Ascending aorta (tissue), 2 donors: ENCODE measurements around the gene TACC2. TPM values are rescaled to one million over a fixed set of nuclear protein-coding genes. Genes with fewer than 3 reads are reported as not detected.
A peak's percentile ranks its signal among the peaks of the same experiment; 100 is the strongest.

Experiments used
- DNase-seq, 2 donors: peaks; one replicate each; pipeline ENCODE4 v3.0.0-alpha.2; 2019; ENCODE audit warnings: low spot score in 2 of 2
- H3K27ac ChIP-seq, 2 donors: fragments of 200-600 bp; sonication (generic); one replicate each; pipeline ENCODE4 v1.5.1; 2016 to 2017; ENCODE audit warnings: mild to moderate bottlenecking in 1 of 2
- H3K27me3 ChIP-seq: fragments of 200-600 bp; sonication (generic); one replicate; pipeline ENCODE4 v1.5.1; 2017
- H3K36me3 ChIP-seq, 2 donors: fragments of 200-600 bp; sonication (generic); one replicate each; pipeline ENCODE4 v1.5.1; 2016
- H3K4me1 ChIP-seq, 2 donors: fragments of 200-600 bp; sonication (generic); one replicate each; pipeline ENCODE4 v1.5.1; 2016 to 2017; ENCODE audit warnings: mild to moderate bottlenecking in 1 of 2
- H3K4me3 ChIP-seq, 2 donors: fragments of 200-600 bp; sonication (generic); one replicate each; pipeline ENCODE4 v1.5.1; 2016 to 2017; ENCODE audit warnings: mild to moderate bottlenecking in 1 of 2
- H3K9me3 ChIP-seq, 2 donors: fragments of 200-600 bp; sonication (generic); one replicate each; pipeline ENCODE4 v1.5.1; 2016
- CTCF ChIP-seq, 3 experiments: fragments of 200-600 bp in 2 of 3; fragments of 450-650 bp in 1 of 3; sonication (generic) in 2 of 3; IDR thresholded peaks; one replicate each; pipeline ENCODE4 v1.5.1; 2016 to 2019; ENCODE audit warnings: antibody characterized with exemption in 3 of 3, mild to moderate bottlenecking in 1 of 3, moderate library complexity in 1 of 3
- intact Hi-C: fragments of 100-400 bp; cut with DNase I; formaldehyde crosslinking; loops from one replicate; pipeline ENCODE4 v1.15.1; 2023
- total RNA-seq: library from RNA; depleted of rRNA; stranded (reverse); fragments of >200 nt; gene quantifications from one replicate; pipeline ENCODE4 v1.1.0, GENCODE V29; 2016

TACC2 gene
- total RNA-seq, 1 donor from 2014 or later = 69.1 TPM

DNA sequence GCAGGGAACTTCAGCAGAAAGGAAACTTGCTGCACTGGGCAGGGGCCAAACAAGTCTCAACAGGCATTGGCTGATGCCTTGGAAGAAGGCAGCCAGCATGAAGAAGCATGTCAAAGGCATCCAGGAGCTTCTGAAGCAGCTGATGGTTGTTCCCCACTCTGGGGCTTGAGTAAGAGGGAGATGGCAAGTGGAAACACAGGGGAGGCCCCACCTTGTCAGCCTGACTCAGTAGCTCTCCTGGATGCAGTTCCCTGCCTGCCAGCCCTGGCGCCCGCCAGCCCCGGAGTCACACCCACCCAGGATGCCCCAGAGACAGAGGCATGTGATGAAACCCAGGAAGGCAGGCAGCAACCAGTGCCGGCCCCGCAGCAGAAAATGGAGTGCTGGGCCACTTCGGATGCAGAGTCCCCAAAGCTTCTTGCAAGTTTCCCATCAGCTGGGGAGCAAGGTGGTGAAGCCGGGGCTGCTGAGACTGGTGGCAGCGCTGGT, 96.5 kb downstream of the TACC2 start:
- intact Hi-C loops = no loop called here
- Histone ChIP-seq H3K4me3 (no peak overlapping the region), H3K9me3 (no peaks in the 10 kb centered on the region), H3K36me3 (peaks cover 15 to 37% of the 10 kb centered on the region in 2 donors), H3K27me3 (no peaks in the 10 kb centered on the region), H3K4me1 (no peaks in the 10 kb centered on the region), H3K27ac (no peak overlapping the region)
- TF ChIP-seq CTCF (IDR thresholded peaks at IDR 0.05) = no peak
- peak in 1 of 2 donors; percentile 58 for DNase-seq

DNA sequence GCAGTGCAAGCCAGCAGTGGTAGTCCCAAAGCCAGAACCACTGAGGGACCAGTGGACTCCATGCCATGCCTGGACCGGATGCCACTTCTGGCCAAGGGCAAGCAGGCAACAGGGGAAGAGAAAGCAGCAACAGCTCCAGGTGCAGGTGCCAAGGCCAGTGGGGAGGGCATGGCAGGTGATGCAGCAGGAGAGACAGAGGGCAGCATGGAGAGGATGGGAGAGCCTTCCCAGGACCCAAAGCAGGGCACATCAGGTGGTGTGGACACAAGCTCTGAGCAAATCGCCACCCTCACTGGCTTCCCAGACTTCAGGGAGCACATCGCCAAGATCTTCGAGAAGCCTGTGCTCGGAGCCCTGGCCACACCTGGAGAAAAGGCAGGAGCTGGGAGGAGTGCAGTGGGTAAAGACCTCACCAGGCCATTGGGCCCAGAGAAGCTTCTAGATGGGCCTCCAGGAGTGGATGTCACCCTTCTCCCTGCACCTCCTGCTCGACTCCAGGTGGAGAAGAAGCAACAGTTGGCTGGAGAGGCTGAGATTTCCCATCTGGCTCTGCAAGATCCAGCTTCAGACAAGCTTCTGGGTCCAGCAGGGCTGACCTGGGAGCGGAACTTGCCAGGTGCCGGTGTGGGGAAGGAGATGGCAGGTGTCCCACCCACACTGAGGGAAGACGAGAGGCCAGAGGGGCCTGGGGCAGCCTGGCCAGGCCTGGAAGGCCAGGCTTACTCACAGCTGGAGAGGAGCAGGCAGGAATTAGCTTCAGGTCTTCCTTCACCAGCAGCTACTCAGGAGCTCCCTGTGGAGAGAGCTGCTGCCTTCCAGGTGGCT, 97.7 kb downstream of the TACC2 start:
- H3K4me3 ChIP-seq = no peak overlapping the region
- no peaks in the 10 kb centered on the region for H3K27me3 ChIP-seq
- TF ChIP-seq CTCF (IDR thresholded peaks at IDR 0.05) = no peak
- intact Hi-C loops = no loop called here
- H3K4me1 ChIP-seq = no peaks in the 10 kb centered on the region
- no peak overlapping the region for H3K27ac ChIP-seq
- no peaks in the 10 kb centered on the region for H3K9me3 ChIP-seq
- H3K36me3 ChIP-seq = peaks cover 15 to 37% of the 10 kb centered on the region in 2 donors
- peak in 1 of 2 donors; percentile 58 for DNase-seq

GRCh38 chr10:122087436-122087835, 98.5 kb downstream of the TACC2 start:
- Histone ChIP-seq H3K27ac (no peak overlapping the region), H3K27me3 (no peaks in the 10 kb centered on the region), H3K36me3 (peaks cover 15 to 37% of the 10 kb centered on the region in 2 donors), H3K4me1 (no peaks in the 10 kb centered on the region), H3K9me3 (no peaks in the 10 kb centered on the region), H3K4me3 (no peak overlapping the region)
- no peak for TF ChIP-seq CTCF (IDR thresholded peaks at IDR 0.05)
- intact Hi-C loops = no loop called here
- DNase-seq = peak in 1 of 2 donors; percentile 52

- Histone ChIP-seq H3K36me3 (peaks cover 12 to 27% of the 10 kb centered on the region in 2 donors), H3K27me3 (no peaks in the 10 kb centered on the region), H3K4me3 (no peak overlapping the region), H3K27ac (no peak overlapping the region), H3K9me3 (no peaks in the 10 kb centered on the region), H3K4me1 (no peaks in the 10 kb centered on the region)
- no peak for TF ChIP-seq CTCF (IDR thresholded peaks at IDR 0.05)
- DNase-seq = peak in 1 of 2 donors; percentile 34
- intact Hi-C loops = no loop called here
Measured at GRCh38 chr10:122089311-122090017, 100.5 kb downstream of the TACC2 start.

DNA sequence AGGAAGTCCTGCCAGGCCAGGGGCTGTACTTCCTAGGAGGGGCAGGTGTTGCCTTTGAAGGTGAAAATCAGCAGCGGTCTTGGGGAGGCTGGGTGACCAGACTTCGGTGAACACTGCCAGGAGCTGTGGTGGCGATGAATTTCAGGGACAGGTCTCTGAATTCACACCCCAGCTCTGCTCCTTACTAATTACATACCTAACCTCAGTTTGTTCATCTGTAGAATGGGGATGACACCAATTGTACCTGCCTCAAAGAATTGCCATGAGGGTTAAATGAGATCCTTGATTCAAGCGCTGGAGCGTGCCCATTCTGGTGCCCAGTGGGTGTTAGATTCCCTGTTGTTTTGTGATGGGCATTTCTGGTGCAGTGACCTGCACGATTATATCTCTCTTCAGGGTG, 102.8 kb downstream of the TACC2 start:
- Histone ChIP-seq H3K4me3 (no peak overlapping the region), H3K27me3 (no peaks in the 10 kb centered on the region), H3K9me3 (no peaks in the 10 kb centered on the region), H3K36me3 (peaks cover 12 to 19% of the 10 kb centered on the region in 2 donors), H3K27ac (no peak overlapping the region), H3K4me1 (no peaks in the 10 kb centered on the region)
- DNase-seq = no peak
- TF ChIP-seq CTCF (IDR thresholded peaks at IDR 0.05) = no peak
- intact Hi-C loops = no loop called here
